GM18907 (cell line): Measurements from ENCODE around the gene CNTNAP3B.
"Not testable (repeated sequence)": the region's sequence is repeated elsewhere in the genome, so short reads cannot be mapped to it uniquely, and the experiment has no call there.

ENCODE experiments used
- ATAC-seq: cut with Tn5 transposase; IDR thresholded peaks from one replicate; pipeline ENCODE4 v1.9.1; 2021; ENCODE audit warnings: mild to moderate bottlenecking, moderate library complexity; ENCODE audit not compliant: unreplicated experiment

Gene CNTNAP3B

DNA sequence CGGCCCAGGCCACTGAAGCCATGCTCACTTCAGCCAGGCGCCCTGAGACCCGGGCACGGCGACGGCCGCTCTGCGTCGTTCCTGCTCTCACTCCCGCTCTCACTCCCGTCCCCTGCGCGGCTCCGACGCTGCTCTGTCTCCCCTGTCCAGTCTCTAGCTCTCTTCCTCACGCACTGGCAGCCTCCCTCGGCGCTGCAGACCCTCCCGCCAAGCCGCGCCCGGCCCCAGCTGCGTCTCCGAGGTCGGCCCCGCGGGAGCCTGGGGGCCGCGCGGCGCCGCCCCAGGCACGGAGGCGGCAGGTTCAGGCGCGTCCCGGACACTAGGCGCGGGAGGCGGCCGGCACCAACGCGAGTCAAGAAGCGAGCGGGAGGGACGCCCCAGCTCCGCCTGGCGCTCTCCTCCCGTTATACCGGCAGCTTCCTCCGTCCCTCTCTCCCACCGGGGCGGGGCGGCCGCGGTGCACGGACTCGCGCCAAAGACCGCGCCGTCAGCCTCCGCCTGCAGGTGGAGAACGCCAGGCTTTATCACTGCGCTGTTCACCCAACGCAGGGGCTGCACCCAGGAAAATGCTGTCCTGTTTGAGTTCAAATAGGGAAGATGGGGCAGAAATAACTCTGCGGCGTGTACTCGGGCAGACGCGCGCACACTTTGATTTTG, at the start of gene CNTNAP3B:
TSS of gene CNTNAP3B (minus strand) at position 354 of the 657 bp plus-strand sequence. CDS start at position 22, 332 bp downstream.
- not testable (repeated sequence) for ATAC-seq

DNA sequence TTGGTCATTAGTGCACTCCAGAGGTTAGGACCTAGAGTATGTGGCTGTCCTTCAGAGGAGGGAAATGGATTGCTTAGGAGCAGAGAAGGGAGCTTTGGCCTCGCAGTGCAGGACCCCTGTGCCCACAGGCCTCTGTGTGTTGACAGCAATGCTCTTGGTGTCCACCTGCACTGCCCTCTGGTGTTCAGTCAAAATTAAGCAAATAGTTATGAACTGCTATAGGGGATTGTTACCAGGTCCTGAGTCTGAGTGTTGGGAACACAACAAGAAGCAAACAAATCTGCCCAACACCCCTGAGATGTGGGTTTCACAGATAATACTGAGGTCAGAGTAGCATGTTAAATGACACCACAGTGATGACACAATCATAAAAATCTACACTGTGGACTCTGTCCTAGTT, 31.1 kb upstream of the CNTNAP3B start:
- not testable (repeated sequence) for ATAC-seq

DNA sequence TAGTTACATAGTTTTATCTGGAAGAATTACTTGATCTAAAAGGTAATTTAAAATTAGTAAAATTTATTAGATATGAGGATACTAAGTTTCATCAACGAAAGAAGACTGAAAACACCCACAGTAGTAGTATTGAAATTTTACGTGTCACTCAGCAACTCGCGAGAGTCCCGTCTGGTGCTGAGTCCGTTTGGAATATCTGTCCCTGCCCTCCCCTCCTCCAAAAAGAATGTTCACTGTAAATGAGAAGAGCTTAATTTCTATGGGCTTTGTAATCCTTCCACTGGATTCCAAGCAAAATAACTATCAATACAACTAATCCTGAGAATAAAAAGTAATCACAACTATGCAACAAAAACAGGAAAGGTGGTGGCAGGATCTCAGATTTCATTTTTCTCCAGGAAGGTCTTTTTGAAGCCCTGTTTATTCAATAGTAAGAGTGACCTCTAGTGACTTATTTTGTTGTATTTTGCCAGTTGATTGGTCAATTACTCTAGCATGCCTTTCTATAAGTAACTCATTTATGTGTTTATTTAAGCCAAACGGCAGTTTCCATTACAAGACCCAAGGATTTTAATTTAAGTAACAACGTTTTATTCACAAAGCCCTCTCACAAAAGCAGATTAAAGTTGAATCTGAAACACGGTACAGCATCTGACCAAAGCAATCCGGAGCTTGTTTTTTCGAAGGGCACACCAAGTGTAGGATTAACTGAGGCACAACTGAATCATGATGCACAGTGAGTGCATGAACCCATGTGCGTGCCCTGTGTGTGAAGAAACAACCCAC, 2.0 kb downstream of the CNTNAP3B start:
- not testable (repeated sequence) for ATAC-seq

DNA sequence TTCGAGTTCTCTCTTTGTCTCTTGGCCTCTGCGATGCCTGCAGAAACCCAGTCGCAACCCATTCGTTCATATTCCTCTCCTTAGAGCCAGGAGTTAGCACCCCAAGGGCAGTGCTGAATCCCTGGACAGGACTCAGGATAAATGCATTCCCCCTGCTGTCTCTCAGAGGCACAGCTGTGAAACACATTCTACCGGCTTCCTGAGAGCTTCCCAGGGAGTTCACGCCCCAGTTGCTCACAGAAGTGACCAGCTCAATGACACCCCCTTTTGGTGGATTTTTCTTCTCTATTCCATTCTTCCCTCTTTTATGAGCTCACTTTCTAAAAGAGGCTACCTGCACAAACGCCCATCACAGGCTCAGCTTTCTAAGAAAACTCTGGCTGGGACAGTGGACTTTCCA, 8.2 kb downstream of the CNTNAP3B start:
- ATAC-seq, result not testable (repeated sequence)

DNA sequence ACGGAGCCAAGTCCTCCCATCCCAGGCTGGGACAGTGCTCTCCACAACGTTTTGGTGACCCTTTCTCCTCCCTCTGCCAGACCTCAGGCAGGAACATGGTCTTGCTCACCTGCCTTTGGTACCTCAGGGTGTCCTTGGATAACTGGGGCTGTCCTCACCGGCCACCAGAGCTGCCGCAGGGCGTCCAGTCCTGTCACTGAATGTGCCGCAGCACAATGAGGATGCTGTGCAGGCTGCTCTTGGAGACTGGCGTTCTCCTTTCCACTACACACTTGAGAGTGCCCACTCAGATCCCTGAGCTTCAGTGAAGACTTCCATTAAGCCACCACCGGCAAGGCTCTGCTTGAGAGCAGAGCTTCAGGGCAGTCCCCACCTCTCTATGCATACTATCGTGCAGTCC, 33.3 kb downstream of the CNTNAP3B start:
- ATAC-seq, result not testable (repeated sequence)

DNA sequence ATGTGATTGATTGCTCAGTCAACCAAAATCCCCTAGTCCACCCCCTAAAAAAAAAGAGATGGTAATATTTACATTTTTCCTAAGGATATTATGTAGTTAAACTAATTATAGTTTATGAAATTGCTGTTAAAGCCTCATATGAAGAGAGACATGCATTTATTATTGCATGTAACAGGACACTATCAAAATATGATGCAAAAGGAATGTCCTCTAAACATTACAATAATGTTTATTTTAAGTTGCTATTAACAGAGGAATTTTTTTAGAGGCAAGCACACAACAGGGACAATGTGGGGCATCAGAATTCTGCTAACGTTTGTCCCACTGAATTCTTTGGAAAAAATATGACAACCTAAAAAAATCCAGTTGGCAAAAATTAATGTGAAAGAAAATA, 44.7 kb downstream of the CNTNAP3B start:
- ATAC-seq, result not testable (repeated sequence)

DNA sequence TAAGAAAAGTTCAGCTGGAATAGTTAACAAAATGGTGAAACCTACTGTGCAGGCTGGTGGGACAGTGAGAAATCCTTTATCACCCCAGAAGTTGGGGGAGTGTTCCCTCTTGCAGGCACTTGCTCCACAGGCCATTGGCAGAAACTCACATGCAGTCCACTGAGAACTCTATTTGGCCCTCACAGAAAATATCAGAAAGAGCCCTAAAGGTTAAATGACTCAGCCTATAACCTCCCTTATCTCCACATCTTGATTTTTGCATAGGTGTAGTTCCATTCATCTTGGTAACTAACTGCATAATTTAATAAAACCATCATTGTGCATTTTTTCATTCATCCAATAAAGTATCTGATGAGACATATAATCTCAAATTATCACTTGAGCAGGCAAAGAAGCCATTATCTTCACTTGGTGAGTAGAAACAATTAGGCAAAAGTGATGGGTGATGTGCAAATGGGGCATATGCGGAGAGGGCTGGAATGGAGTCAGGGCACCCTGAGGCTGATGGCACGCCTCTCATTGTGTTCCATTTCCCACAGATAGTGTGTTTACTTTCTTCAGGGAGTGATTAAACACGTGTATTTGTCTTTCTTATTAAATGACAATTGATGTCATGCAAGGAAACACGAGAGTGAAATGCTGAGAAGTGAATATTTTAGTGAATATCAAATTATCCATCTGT, 45.2 kb downstream of the CNTNAP3B start:
- not testable (repeated sequence) for ATAC-seq

DNA sequence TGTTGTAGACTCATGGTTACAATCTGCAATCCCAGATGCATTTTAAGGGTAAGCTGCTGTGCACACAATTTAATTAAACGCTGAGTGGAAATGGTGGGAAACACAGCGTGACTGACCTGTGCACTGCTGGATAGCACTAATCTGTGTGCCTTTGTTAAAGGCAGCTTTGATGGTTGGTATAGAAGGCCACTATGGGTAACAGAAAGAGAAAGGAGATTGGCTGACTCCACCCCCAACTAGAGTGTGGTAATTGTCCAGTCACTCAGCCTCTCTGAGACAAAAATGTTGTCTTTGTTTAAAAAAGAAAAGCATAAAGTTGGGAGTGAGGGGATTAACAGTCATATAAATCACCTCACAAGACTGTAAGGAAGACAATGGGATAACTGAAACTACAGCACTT, 48.9 kb downstream of the CNTNAP3B start:
- ATAC-seq, result not testable (repeated sequence)

DNA sequence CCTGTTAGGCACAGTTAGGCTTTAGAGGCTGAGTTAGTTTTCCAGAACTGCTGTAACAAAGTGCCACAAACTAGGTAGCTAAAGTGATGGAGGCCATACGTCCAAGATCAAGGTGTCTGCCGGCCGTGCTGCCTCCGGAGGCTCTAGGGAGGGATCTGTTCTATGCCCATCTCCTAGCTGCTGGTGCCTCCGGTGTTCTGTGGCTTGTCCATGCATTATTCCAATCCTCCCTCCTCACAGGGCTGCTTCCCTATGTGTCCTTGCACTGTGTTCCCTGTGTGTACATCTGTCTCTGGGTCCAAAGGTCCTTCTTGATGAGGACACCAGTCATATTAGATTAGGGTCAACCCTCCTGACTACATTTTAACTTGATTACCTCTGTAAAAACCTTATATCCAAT, 54.4 kb downstream of the CNTNAP3B start:
- ATAC-seq, result not testable (repeated sequence)

DNA sequence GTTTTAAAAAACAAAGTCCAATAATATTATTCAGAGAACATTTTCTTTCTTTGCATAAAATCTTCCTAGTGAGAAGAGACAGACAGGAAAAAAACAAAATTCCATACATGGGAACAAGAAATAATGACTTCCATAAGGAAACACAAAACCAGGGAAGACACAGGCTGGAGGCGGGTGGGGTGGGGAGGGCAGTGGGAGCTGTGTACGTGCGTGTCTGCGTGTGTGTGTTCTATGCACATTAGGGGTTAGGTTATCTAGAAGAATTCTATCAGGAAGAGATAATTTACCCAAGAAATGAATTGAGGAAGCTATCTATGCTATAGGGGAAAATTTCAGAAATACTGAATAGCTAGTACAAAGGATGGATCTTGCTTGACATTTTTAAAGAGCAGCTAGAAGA, 58.2 kb downstream of the CNTNAP3B start:
- not testable (repeated sequence) for ATAC-seq

DNA sequence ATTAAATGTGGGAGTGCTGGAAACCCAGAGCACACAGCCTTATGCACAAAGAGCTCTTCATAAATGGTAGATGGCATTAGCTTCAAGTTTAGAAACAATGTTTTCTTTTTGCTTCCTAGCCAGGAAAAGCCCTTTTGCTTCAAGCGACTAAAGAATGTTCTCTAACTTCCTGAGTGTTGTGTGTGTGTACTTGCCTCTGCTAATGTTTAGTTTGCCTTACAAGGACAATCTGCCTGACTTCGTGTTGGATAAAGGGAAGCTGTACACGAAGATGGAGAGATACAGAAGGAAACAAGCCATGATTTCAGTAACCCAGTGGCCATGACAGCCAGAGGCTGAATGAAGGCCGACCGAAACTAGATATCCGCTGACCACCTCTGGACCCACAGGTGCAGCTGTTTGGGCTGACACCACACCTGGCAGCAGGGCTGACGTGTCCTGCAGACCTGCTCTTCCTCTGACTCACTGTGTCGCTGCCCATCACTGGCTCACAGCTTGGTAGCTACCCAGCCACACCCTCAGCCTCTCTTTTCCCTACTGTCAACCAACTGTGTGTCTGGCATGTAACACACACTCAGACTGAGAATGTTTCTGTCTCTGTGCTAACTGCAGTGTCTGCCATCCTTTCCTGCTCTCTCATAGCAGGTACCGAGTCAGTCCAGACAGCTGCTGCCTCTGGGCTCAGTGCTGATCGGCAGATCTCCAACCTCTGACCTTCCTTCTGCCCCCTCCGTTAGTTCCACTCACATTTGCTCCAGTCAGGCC, 59.0 kb downstream of the CNTNAP3B start:
- ATAC-seq, result not testable (repeated sequence)

DNA sequence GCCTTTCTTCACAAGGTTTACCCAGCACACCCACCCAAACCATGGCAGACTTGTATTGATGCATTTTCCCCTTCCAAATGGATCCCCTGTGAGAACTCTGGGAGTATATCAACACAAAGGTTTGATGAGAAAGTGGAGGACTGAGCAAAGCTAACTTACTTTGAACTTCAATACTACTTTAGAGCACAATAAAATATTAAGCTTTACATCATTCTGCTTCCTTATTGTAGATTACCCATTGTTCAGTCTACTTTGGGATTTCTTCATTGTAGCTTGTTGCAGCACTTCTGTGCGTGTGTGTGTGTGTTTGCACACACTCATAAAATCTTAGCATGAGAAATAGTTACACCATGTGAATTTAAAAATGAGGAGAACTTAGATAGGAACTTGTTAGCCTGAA, 75.4 kb downstream of the CNTNAP3B start:
- not testable (repeated sequence) for ATAC-seq

DNA sequence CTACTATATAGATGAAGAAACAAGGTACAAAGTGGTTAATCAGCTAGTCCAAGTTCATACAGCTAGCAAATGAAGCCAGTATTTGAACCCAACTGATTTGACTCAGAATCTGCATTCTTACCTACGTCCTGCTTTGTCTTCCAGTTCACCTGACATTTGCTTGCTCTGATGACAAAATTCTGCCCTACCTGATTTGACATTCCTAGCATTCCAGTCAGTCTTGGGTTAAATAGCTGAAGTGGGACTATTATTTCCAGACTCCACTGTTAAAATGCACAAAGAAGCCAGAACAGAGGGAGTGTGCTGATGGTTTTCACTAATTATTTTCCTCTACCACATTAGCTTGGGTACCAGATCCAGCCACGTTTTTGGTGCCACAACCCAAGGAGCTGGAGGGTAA, 78.5 kb downstream of the CNTNAP3B start:
- ATAC-seq, result not testable (repeated sequence)

DNA sequence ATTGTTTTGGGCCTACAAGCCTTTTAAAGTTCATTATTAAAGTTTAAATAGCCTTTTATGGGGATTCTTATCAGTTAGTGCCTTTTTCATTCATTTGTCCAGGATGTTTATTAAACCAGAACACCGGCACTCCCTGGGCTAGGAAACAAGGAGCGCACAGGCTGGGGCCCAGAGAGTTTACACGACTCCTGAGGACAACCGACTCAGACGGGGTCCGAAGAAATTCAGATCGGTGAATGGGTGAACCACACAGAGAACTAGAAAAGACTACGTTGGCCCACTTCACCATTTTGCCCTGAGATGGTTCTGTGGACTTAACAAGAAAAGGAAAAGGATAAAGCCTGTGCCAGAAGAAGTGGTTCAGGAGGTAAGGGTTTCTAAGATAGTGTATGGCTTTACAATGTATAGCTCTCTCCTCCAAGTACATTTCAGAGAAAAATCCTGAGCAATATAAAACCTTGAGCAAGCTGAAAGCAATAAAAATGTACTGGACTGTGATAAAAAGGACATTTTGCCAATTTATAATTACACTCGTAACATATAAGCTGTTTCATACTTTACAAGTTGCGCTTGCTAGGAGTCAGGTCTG, 84.7 kb downstream of the CNTNAP3B start:
- not testable (repeated sequence) for ATAC-seq

DNA sequence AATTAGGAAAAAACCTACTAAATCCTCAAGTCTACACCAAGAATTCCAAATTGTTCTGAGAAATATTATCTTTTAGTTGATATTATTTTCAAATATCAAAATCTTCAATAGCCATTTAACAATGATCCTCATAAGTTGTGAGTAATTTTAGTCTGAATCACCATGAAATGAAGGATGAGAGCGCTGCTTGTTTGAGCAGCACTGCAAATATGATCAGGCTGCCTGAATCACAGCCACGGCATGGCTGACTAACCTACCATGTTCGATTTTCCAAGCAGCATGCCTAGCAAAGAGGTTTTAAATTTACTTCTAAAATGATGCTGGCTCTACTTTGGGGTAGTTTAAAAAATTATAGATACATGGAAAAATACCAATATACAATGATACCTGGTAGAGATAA, 95.7 kb downstream of the CNTNAP3B start:
- ATAC-seq, result not testable (repeated sequence)

DNA sequence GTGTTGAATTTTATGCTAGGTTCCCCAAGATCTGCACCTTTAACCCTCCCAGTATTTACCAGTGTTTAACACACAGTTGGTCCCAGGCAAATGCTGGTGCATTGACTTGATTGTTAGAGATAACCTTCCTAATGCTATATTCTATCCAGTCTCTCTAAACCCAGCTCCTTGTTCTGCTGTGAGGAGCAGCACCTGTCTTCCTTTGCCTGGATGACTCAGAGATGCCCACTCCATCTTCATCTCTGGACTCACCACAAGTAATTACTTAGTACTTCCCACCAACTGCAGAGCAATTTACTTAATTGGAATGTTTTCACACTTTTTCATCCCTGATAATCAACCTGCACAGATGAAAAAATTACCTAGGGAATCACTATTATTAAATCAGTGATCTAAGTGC, 108.6 kb downstream of the CNTNAP3B start:
- not testable (repeated sequence) for ATAC-seq

DNA sequence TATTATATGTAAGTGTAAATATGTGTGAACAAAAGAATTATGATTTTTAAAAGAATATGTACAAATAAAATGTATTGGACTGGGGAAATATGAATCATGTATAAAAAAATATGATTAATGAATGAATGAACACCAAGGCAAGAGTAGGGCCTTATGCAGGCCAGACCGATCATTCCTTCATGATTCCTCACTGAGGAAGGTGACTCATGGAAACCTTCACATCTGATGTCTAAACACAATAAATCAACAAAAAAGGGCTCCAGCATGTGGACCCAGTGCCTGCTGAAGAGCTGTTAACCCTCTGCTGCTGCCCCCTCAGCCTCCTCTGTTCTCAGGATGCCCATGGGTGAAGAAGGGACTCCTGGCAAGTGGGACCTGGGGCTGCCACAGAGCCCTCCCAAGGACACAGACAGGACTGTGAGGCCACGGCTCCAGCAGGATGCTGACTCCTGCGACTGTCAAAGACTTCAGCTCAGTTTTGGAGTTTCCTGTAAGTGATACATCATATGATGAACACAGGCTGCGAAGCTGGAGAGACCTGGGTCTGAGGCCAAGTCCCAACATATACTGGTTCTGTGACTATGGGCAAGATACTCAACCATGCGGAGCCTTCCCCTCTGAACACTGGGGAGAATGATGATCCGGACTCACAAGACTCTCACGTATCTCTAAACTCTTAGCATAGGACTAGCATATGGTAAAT, 110.9 kb downstream of the CNTNAP3B start:
- not testable (repeated sequence) for ATAC-seq

DNA sequence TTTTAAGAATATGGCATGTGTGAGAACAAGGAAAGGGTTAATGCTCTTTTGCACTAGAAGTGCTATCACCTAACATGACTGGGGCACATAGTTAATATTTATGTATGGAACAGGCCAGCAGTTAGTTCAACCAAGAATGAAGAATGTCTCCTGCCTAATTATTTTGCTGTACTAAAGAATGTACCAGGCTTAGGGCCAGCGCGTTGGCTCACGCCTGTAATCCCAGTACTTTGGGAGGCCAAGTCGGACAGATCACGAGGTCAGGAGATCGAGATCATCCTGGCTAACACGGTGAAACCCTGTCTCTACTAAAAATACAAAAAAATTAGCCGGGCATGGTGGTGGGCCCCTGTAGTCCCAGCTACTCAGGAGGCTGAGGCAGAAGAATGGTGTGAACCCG, 114.9 kb downstream of the CNTNAP3B start:
- ATAC-seq, result not testable (repeated sequence)

DNA sequence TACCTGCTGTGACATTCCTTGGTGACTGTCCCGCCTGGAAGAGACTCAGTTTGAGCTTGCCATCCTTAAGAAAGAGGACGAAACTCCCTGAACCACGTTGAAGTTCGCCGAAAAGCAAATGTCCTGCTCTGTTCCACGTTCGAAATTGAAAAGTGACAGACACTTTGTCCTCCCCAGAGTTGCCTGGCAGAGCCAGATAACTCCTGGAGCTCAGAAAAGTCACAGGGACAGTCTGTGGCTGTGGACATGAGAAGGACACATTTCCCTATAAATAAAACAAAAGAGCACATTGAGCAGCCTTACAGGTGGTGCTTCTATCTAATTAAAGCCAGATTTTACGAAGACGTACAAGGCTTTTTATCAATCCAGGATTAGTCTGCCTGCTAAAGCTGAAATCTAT, 137.6 kb downstream of the CNTNAP3B start:
- ATAC-seq, result not testable (repeated sequence)

DNA sequence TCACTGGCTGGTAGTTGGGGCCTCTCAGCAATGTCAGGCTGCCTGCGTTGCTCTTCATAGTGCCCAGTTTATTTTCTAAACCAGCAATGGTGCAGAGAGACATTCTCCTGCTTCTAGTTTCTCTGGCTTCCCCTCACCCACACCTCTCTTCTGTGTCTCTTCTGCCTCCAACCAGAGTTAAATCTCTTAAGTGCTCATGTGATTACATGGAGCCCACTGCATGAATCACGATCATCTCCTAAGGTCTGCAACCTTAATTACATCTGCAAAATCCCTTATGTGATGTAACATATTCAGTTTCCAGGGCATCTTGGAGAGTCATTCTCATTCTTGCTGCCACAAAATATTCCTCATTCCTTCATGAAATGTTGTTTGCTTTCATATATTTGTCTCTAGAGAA, 149.0 kb downstream of the CNTNAP3B start:
- ATAC-seq, result not testable (repeated sequence)
